Measurements from ENCODE around the gene SUCNR1.
"Not testable (repeated sequence)": the region's sequence is repeated elsewhere in the genome, so short reads cannot be mapped to it uniquely, and the experiment has no call there.

SUCNR1 gene, protein sequence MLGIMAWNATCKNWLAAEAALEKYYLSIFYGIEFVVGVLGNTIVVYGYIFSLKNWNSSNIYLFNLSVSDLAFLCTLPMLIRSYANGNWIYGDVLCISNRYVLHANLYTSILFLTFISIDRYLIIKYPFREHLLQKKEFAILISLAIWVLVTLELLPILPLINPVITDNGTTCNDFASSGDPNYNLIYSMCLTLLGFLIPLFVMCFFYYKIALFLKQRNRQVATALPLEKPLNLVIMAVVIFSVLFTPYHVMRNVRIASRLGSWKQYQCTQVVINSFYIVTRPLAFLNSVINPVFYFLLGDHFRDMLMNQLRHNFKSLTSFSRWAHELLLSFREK

DNA sequence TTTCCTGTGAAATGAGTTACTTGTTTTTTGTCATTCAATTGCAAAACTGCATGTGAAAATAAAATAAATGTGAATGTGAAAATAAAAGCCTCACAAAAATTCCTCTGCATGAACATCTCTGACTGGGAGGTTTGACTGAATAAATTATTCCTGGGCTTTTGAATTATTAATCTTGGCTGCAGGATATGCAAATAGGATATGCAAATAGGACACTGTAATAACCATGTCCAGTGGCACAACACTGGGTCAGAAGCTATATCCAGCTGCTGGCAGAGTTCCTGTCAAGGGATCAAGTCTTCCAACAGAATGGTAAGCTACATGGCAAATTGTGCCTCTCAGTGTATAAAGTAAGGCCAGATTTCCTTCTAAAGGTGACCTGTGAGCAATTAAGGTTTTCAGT is at the start of gene SUCNR1:
Gene SUCNR1, plus strand, starts transcription at position 246 of the 400 bp plus-strand sequence. CDS start 6,250 bp downstream, outside the sequence.
- no peak for DNase-seq

- no peak for DNase-seq
Measured at GRCh38 chr3:151827816-151828215, 45.6 kb upstream of the SUCNR1 start.

GRCh38 chr3:151835751-151836525 is 37.5 kb upstream of the SUCNR1 start:
- no peak for DNase-seq

DNA sequence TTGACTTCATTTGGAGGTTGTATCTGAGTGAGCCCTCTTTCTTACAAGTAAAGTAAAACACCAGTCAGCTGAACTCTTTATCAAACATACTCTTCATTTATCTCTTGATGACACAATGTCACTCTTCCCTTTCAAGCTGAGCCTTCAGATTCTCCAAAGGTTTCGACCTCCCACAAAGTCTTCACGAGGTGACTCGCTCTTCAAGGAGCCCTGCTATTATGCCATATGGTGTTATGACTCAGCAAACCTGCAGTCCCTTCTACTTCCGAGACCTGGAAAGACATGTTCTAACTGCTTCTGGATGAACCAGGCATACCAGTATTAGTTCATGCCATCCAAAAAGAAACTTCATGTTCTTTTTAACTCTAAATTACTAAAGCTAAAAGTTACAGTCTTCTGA is 36.4 kb upstream of the SUCNR1 start:
- no peak for DNase-seq

DNA sequence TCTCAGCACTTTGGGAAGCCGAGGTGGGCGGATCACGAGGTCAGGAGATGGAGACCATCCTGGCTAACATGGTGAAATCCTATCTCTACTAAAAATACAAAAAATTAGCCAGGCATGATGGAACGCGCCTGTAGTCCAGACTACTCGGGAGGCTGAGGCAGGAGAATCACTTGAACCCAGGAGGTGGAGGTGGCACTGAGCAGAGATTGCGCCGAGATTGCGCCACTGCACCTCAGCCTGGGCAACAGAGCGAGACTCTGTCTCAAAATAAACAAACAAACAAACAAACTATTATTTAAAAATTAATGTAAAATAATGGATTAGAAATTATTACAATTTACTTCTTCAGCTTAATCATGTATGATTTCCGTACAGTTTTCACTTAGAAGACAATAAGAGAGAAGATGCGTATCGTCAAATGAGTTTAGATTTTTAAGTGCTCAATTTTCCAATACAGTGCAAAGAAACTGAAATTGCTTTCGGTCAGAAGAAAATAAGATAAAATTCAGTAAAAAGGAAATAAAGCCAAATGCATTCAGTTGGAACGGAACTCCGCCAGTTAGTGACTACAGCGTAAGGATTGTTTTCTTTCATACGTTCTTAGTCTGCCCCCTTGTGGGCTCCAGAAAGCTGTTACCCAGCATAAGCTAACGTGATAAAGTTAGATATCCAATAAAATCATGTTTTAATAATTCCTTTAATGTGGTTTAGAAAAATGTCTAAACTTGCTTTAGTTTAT is 34.7 kb upstream of the SUCNR1 start:
- peak; percentile 32 for DNase-seq

GRCh38 chr3:151839313-151839631 is 34.2 kb upstream of the SUCNR1 start:
- no peak for DNase-seq

DNA sequence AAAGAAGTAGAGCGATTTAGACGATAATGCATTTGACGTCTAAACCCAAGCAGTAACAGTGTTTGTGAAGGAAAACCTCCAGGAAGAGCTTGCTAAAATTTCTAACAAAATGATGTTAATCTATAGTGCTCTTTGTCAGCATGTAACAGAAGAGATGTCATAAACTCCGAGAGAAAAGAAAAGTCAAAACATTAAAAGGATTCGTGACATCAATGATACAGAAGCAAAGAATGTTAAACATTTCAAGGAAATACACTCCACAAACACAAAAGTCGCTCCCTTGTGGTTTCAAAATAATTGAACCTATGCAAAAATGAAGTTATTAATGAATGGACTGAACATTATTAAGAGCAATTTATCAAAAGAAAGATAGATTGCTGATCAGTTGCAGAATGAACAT is 31.6 kb upstream of the SUCNR1 start:
- no peak for DNase-seq

DNA sequence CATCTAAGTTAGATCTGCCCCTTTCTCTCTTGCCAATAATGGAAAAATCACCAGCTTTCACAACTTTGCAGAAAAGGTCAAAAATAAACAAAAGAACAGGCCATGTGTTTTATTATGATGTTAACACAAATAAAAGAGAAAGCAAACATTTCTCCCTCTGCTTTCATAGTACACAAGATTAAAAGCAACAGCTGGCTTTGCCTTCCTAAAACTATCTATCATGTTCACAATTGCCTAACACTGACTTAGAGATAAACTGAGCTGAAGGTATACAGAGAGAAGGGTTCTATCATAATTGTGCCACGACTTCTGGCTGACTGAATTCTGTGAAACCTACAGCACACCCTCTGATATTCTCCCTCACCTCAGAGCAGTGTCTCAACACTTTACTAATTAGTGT is 30.2 kb upstream of the SUCNR1 start:
- DNase-seq = no peak

DNA sequence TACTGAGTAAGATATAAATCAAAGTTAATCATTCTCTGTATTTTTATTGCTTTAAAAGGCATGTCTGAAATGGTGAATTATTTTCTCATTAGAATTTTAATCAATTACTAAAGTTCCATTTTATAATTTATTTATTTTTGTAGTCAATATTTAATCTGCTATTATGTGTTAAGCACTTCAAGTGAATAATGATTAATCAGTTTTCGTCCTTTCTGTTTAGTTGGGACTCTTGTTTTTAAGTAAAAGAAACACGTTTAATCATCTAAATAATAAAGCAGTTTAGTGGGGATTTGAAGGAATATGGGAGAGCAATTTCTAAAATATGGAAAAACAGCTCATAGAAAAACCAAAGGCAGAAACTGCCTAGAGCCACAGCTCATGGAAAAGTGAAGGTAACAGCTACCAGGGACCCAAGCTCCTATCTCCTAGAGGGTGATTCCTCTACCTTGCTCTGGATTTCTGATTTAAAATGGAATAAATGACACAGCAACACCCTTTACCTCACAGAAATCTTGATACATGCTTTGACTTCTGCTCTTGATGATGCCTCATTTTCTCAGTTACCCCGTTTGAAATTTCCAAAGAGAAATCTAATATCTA is 28.0 kb upstream of the SUCNR1 start:
- no peak for DNase-seq

DNA sequence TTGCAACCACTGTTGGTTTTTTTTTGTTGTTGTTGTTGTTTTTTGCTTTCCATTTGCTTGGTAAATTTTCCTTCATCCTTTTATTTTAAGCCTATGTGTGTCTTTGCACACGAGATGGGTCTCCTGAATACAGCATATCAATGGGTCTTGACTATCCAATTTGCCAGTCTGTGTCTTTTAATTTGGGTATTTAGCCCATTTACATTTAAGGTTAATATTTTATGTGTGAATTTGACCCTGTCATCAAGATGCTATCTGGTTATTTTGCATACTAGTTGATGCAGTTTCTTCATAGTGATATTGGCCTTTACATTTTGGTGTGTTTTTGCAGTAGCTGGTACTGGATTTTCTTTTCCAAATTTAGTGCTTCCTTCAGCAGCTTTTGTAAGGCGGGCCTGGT is 23.4 kb upstream of the SUCNR1 start:
- not testable (repeated sequence) for DNase-seq

DNA sequence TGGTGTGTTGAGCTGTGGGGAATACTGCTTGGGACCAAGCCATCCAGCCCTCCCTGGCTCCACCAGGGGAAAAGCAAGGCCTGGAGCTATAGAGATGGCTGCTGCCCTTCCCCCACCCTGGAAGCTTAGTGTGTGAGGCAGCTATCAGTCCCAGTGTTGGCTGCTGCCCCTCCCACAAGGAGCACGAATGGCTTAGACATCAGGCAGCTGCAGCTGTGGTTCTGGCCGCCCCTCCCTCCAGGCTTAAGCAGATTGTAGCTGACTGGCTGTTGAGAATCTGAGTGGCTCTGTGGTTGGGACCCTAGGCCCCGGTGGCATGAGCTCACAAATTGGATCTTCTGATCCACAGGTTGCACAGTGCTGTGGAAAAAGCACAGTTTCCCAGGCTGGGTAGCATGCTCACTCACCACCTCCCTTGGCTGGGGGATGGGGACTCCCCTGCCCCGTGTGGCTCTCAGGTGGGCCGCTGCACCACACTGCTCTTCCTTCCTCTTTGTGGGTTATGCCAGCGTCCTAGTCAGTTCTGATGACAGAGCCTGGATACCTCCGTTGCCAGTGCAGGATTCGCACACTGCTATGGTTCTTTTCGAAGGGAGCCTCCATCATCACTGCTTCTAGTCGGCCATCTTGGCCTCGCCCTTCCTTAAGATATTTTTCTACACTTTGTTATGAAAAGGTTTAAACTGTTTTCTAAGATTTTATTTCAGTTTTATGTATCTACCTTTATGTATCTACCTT is 21.2 kb upstream of the SUCNR1 start:
- peak; percentile 4 for DNase-seq

GRCh38 chr3:151856118-151856517 is 17.3 kb upstream of the SUCNR1 start:
- DNase-seq = no peak

- no peak for DNase-seq
Measured at GRCh38 chr3:151856641-151857040, 16.8 kb upstream of the SUCNR1 start.

DNA sequence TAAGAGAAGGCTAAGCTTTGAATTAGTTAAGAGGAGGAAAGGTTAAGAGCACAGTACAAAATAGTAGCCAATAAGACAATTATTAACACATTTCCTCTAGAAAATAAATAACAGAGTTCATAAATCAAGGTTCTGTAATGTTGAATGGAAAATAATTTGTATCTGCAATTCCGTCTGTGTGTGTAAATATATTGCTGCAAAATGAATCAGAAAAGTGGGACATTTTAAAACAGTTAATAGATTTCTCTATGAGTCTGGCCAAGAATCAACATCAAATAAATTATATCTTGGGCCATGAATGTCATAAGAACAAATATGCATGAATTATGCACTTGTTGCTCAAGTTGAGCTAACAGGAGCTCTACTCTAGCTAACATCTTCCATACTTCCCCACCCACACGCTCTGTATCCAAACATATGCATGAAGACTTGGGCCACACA is 14.2 kb upstream of the SUCNR1 start:
- no peak for DNase-seq

DNA sequence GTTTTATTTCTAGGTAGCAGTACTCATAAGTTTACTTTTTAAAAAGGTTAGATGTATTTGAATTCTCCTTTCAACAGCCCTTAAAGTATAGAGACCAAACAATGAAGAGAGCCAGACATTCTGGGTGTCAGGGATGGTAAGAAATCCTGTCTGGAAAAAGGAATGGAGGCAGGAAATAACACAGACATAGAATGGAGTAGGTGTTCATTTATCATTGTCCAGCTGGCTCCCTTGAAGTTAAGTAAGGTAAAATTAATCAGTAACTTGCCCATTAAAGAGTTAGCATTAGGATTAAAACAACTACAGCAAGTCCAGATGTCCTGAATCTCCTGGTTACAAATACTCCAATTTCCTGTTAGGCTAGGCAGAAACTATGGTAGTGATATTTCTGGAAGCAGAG is 13.5 kb upstream of the SUCNR1 start:
- DNase-seq = no peak

DNA sequence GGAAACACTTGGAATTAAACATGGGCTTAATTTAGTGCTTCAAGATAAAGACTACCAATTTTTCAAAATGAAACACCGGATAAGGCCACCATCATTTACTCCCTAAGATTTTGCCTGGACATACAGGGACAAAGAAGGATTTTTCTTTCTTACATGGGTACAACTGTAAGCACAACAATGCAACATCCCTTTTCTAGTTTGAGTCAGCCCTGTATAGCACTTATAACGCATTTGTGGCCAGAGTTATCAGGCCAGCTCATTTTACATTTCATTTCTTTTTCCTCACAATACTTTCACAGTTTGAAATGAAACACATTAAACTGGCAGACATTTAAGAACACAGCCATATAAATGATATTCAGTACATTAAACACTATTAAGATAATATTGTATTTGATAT is 9.8 kb upstream of the SUCNR1 start:
- DNase-seq = no peak

GRCh38 chr3:151864423-151865101 is 8.9 kb upstream of the SUCNR1 start:
- DNase-seq = no peak

GRCh38 chr3:151866711-151867410 is 6.6 kb upstream of the SUCNR1 start:
- no peak for DNase-seq

DNA sequence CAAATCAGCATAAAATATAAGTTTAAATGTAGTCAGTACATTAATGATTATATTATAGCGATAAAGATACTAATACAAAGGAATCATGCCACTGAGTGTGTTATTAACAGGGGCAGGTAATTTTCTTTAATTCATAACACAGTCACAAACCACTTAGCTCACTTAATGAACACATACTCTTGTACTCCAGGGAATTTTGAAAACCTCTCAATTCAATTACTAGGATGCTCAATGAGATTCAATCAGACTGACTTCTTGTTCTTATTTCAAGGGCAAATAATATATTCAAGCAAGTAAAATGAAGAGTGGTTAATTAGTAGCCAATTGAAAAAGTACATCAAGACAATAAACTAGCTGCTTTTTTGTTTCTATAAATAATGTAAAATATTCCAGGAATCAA is 5.8 kb upstream of the SUCNR1 start:
- no peak for DNase-seq

GRCh38 chr3:151869181-151869580 is 4.3 kb upstream of the SUCNR1 start:
- DNase-seq = no peak
